Measurements from ENCODE around the gene HRK. TPM values are rescaled to one million over a fixed set of nuclear protein-coding genes. Genes with fewer than 3 reads are reported as not detected.

The HRK gene
- total RNA-seq, 1 experiment from 2014 or later = 2.6 TPM

- H3K9me3 Mint-ChIP-seq = no peaks in the 10 kb centered on the region
- no peaks in the 10 kb centered on the region for H3K79me1 ChIP-seq (ENCODE audit: insufficient read depth, low read depth, low read length, poor library complexity, severe bottlenecking)
- no peaks in the 10 kb centered on the region for H3K4me1 ChIP-seq (ENCODE audit: insufficient read depth, low read length)
- WGBS (ENCODE audit: extremely low coverage, insufficient read length, low lambda C conversion rate) = no CpG with 5 or more reads among the region's 6 CpGs
- H3K23me2 ChIP-seq (ENCODE audit: insufficient read length, low read depth, low read length, poor library complexity, severe bottlenecking) = no peaks in the 10 kb centered on the region
- no peak overlapping the region for H2BK20ac ChIP-seq (ENCODE audit: low read depth, low read length, poor library complexity, severe bottlenecking)
- no peak overlapping the region for H2BK5ac ChIP-seq (ENCODE audit: insufficient read length, low read length)
- no peaks in the 10 kb centered on the region for H3K9me3 ChIP-seq (ENCODE audit: control insufficient read depth, low read depth, low read length)
- H3K79me2 ChIP-seq (ENCODE audit: insufficient read depth, low read length) = no peaks in the 10 kb centered on the region
- H3K9ac ChIP-seq (ENCODE audit: extremely low read depth, insufficient read length, low read length) = no peak overlapping the region
- no peak overlapping the region for H2BK12ac ChIP-seq (ENCODE audit: insufficient read length, low read depth, low read length)
- H3K56ac ChIP-seq (ENCODE audit: insufficient read length, low read depth, low read length) = no peak overlapping the region
- peaks cover 57% of the 10 kb centered on the region for H3K27me3 Mint-ChIP-seq (ENCODE audit: low read depth)
- H3K18ac ChIP-seq (ENCODE audit: insufficient read length, low read depth, low read length) = no peak overlapping the region
- no peak overlapping the region for H3K4ac ChIP-seq (ENCODE audit: low read depth, low read length)
- no peak overlapping the region for H3K14ac ChIP-seq (ENCODE audit: insufficient read depth, low read length)
- no peak overlapping the region for H2AK5ac ChIP-seq (ENCODE audit: insufficient read length, low read length)
- H3K27me3 ChIP-seq (ENCODE audit: insufficient read depth, low read length) = peaks cover 3% of the 10 kb centered on the region; the same call in 1 of the 2 replicates
- H4K91ac ChIP-seq (ENCODE audit: insufficient read length, low read depth, low read length) = no peak overlapping the region
- no peak overlapping the region for H3T11ph ChIP-seq (ENCODE audit: low read length)
- no peak overlapping the region for H2BK120ac ChIP-seq (ENCODE audit: low read depth, low read length, poor library complexity, severe bottlenecking)
- no peaks in the 10 kb centered on the region for H4K20me1 ChIP-seq (ENCODE audit: control insufficient read depth, insufficient read depth, insufficient read length)
- no peak overlapping the region for H3K27ac Mint-ChIP-seq
- no peaks in the 10 kb centered on the region for H3K36me3 Mint-ChIP-seq (ENCODE audit: insufficient read depth in 1 of 3, low read depth in 3 of 3)
- no peak for TF ChIP-seq CTCF (conservative IDR thresholded peaks at IDR 0.05)
- H3K4me3 Mint-ChIP-seq = no peak overlapping the region
- H3K23ac ChIP-seq (ENCODE audit: insufficient read length, low read depth, low read length) = no peak overlapping the region
- no peak overlapping the region for H2AFZ ChIP-seq (ENCODE audit: low read length)
- DNase-seq = no peak
- H3K4me1 Mint-ChIP-seq = peaks cover 2 to 6% of the 10 kb centered on the region in 2 experiments; a peak in 2 of 4 replicates
- H3K4me2 ChIP-seq (ENCODE audit: insufficient read depth, insufficient read length, low read length) = no peak overlapping the region
- no peak overlapping the region for H3K27ac ChIP-seq (ENCODE audit: insufficient read length, low read depth, low read length)
- H2BK15ac ChIP-seq (ENCODE audit: low read depth, low read length) = no peak overlapping the region
- H4K8ac ChIP-seq (replicated peaks; ENCODE audit: insufficient read length, low read depth, low read length) = no peak overlapping the region
- H4K5ac ChIP-seq (ENCODE audit: insufficient read length, low read depth, low read length) = no peak overlapping the region
These were observed 6.7 kb upstream of the HRK start for GRCh38 chr12:116887897-116888296.
